NCI-H128 (cell line): Measurements from ENCODE around the gene SLC7A8.
A peak's percentile ranks its signal among the peaks of the same experiment; 100 is the strongest.

ENCODE experiments used
- DNase-seq: peaks from one replicate; lab custom pipeline; 2025; ENCODE audit not compliant: unreplicated experiment; lab: John Stamatoyannopoulos, UW

The SLC7A8 gene

GRCh38 chr14:23132970-23133369 lies 50.5 kb downstream of the SLC7A8 start:
- DNase-seq = no peak

GRCh38 chr14:23131482-23131881 lies 52.0 kb downstream of the SLC7A8 start:
- DNase-seq = no peak

GRCh38 chr14:23130871-23131270 lies 52.6 kb downstream of the SLC7A8 start:
- DNase-seq = no peak

DNA sequence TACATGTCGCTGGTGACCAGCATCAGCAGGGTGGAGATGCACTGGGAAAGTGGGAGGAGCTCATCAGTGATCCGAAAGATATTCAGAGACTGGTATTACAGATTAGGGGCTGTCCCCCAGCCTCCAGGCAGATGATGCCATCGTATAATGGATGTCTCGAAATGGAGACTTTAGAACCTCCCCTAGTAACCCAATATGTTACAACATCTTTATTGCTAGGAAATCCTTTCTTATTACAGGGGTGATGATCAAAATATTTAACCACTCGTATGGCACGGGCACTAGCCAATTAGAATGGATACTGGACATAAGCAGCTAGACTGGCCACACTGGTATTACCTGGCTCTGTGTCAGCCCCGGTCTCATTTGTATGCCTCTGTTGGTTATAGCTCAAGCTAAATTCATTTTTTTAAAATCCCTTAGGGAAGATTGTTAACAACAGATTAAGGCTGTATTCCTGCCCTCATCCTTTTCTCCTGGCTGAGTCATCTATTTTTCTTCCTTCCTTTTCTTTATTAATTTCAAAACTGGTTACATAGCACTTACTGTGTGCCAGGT lies 53.6 kb downstream of the SLC7A8 start:
- no peak for DNase-seq

DNA sequence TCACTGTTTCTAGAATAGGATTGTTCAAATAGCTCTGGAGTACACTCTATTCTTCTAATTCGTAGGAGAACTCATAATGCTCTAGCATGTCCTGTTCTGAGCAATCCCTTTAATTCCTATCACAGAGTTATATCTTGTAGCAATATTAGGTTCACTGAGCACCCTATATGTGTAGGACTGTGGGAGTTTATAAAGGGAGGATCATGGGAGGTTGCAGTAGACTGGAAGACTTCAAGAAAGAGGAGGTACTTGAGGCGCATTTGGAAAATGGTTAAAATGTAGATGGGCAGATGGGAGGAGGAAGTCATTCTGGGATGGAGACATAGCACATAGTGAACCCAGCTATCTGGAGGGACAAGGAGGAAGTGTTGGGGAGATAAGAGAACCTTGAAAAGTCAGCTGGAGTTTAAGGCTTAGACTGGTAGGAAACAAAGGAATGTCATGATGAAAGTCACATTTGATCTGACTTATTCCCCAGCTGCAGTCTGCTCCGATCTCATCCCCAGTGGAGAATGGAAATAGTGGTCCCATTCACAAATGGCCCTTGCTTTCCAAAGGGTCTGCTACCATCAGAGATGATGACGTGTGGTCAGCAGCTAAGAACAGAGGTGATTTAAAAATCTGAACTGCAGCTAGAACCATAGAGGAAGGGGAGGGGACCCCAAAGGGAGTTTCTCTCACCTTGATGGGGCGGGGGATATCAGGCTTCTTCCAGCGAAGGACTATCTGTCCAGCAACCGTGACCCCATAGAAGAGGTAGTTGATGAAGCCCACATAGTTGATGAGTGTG lies 54.3 kb downstream of the SLC7A8 start:
- DNase-seq = no peak

GRCh38 chr14:23127861-23128260 lies 55.6 kb downstream of the SLC7A8 start:
- no peak for DNase-seq

- no peak for DNase-seq
Measured at GRCh38 chr14:23126548-23127278, 56.7 kb downstream of the SLC7A8 start.

DNA sequence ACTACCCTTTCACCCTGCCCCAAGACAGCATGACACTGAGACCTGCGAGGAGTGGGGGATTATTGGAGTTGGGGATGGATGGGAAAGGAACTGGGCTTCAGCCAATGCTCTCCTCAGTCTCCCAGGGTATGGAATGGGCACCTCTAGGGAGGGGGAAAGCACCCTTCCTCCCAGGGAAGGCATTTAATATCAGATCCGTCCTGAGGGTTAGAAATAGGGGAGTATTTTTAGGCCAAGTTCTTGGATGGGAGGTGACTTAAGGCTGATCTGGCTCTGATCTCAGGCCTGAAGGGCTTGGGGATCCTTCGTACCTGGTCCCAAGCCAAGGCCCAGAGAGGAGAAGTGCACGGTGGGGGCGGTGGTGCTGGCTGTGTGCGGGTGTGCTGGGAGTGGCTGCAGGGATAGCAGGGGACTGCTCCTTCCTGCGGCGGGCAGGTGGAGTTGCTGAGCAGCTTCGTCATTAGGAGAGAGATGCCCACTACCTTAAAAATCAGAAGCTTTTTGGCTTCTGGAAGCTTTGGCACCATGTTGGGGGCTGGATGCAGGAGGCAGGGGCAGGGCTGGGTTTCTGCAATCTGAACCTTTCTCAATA lies 57.4 kb downstream of the SLC7A8 start:
- no peak for DNase-seq

GRCh38 chr14:23125011-23125410 lies 58.4 kb downstream of the SLC7A8 start:
- DNase-seq = no peak

DNA sequence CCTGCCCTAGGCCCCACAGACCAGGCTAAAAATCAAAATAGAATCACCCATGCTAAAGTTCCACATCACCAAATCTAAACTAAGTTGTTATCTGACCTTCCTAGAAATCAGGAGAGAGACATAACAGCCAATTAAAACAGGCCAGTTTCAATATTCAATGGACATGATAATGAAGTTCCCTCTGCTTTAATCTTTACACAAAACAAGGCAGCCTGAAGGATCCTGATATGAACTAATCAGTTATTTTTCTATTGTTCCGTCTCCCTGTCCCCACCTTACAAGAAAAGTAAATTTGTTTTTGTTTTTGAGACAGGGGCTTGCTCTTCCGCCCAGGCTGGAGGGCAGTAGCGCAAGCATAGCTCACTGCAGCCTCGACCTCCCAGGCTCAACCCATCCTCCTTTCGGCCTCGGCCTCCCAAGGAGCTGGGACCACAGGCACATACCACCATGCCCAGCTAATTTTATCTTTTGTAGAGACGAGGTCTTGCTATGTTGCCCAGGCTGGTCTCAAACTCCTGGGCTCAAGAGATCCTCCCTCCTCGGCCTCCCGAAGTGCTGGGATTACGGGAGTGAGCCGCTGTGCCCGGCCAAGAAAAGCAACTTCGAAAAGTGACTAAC lies 59.0 kb downstream of the SLC7A8 start:
- no peak for DNase-seq

DNA sequence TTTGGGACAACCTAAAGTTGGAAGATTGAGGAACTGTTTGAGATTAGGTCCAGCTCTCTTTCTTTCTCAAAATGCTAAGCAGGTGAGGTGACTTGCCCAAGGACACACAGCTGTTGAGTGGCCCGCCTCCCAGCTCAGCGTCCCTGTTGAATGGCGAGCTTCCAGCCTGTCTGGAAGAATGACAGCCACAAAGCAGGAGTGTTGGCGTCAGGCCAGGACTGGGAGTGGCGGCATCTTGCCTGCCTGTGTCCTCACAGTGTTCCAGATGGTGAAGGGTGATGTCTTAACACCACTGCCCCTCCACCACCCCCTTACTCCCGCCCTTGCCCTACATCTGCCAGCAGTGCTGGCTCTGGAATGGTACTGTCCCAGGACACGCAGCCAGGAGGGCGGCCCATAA lies 60.0 kb downstream of the SLC7A8 start:
- no peak for DNase-seq

- no peak for DNase-seq
Measured at GRCh38 chr14:23122086-23122485, 61.4 kb downstream of the SLC7A8 start.

DNA sequence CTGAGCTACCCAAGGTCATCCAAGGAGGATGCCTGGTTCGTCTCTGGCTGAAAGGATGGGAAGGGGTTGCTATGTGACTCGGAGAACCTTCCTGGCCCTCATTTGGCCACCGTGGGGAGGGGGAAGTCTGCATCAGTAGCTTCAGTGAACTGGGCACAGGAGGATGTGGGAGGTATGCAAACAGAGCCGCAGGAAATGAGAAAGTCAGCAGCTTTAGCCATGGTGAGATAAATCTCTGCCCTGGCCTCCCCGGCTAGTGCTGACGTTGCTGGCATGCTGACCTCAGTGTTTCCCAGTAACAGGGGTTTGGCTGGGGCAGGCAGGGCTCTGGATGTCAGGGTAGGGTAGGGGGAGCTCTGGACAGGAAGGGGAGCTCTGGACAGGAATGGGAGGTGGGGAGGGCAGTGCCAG lies 62.1 kb downstream of the SLC7A8 start:
- DNase-seq = no peak

GRCh38 chr14:23120541-23121251 lies 62.8 kb downstream of the SLC7A8 start:
- DNase-seq = peak; percentile 76

DNA sequence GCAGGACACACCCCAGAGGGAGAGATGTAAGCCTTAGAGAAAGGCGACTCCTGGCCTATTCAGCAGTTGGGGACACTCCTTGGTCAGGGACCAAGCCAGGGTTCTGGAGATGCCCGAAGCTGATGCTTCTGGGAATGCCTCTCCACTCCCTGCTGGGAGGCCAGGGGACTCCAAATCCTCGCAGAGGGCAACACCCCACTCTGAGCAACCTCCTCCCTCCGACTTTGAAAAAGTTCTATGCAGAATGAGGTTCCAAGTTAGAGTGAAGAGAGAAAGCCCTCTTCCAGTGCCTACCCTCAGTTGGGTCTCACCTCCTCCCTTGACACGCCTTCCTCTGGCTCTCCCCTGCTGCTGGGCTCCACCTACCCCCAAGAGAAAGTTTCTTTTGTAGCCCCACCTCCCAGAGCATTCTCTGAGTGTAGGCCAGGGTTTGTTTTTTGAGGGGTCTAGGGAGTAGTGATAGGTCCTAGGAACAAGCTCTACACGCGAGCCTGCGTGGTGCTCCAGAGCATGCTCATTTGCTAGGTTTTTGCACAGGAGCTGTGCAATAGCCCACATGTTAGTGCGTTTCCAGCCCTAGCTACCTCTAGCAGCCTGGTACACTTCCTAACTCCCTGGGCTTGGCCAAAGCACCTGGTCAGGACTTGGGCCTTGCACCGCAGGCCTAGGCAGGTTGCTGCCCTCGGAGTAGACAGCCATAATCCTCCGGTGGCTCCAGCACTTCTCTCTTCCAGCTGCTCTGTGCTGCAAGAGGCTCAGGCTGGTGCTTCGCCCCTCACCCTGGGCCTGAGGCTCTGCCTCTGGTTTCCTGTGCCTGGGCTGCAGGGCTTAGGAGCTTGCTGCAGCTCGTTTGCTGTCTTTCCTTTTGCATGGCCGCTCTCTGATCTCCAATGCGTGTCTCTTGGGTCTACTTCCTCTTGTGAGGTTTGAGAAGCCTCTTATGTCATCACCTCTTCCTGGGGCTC lies 63.8 kb downstream of the SLC7A8 start:
- DNase-seq = no peak

GRCh38 chr14:23118506-23119362 lies 64.7 kb downstream of the SLC7A8 start, which contains the start of gene CEBPE:
Gene CEBPE, minus strand, starts transcription at chr14:23119255. Its CDS starts 164 bp downstream, at chr14:23119091.
- DNase-seq = no peak

DNA sequence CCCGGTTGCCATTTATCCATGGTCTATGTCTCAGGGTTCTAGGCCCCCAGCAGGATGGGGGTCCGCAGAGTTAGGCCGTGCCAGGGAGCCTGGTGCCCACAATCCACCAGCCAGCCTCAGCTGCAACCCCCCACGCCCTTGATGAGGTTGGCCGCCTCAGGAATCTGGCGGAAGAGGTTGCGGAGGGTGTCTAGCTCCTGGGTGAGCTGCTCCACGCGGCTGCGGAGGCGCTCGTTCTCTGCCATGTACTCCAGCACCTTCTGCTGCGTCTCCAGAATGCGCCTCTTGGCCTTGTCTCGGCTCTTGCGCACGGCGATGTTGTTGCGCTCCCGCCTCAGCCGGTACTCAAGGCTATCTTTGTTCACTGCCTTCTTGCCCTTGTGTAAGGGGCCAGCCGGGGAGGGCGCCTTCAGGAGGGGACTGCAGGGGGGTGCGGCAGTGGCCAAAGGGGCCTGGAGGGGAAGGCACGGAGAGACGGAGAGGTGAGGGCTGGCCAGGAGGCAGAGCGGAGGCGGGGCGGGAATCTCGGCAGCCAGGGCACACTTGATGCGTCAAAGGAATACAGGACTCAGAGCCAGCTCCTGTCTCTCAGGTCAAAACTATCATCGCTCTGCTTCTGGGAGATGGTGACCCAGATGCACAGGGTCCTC lies 66.0 kb downstream of the SLC7A8 start:
- no peak for DNase-seq

DNA sequence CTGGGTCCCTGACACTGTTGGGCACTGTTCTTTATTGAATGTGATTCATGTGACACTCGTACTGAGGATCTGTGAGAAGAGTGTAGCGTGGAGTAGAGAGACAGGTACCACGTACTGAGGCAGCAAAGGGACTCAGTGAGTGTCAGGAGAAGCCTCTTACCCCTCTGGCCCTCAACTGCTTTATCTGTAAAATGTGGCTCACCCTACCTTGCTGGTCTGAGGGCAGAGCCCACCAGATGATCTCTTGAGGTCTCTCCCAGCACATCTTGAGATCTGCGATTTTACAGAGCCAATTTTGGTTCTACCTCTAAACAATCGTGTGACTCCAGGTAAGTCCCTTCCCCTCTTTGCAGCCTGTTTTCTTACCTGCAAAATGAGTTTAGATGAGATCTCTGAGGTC lies 67.5 kb downstream of the SLC7A8 start:
- no peak for DNase-seq
